ENCODE results near the gene AEBP1. TPM values are rescaled to one million over a fixed set of nuclear protein-coding genes. Genes with fewer than 3 reads are reported as not detected.

Gene AEBP1
- total and polyA plus RNA-seq, 2 of the 4 experiments (the other 2 are of a cell fraction) = 1.1 to 5.7 TPM

DNA sequence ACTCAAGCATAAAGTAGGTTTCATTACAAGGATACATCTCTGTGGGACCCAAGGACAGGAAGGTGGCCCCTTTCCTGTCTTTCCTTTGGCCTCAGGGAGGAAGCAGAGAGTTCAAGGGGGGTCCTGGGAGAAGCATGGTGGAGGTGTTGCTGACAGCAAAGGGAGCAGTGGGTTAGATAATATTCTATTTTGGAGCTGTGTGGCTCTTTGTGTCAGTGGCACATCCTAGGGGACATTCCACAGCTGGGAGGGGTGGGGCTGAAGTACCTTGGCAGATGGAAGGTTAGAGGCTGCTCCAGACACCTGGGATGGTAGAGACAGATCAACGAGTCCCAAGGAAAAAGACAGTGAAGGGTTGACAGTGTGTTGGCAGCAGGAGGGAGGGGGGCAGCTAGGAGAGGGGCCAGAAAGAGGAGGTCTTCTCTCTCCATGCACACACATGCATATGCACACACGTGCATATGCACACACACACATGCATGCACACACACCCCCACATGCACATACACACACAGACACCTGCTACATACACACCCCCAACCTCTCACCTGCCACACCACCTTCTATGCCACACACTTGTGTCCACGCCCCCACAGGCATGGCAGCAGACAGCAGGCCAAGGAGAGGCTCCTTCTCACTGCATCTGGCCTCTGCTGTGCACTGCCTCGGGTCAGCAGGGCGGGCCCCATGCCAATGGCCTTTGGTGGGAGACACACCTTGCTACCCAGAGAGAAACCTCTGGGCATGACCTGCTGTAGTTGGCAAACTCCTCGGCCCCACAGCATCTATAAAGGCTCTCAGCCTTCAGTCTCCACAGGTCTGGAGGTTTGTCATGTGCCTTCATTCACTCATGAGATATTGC is 24.8 kb downstream of the AEBP1 start:
- no peak overlapping the region for H3K56ac ChIP-seq (ENCODE audit: extremely low read depth, insufficient read depth, low read length)
- no peak overlapping the region for H2BK20ac ChIP-seq (ENCODE audit: low read depth, low read length)
- no peak overlapping the region for H3K23ac ChIP-seq (ENCODE audit: low read depth, low read length)
- peaks cover 0 to 2% of the 10 kb centered on the region in 2 experiments; a peak in 1 of 4 replicates for H3K79me1 ChIP-seq (ENCODE audit: low read depth in 1 of 2, low read length in 2 of 2)
- 58% methylated on average over 3 of the region's 6 CpGs; no CpG with 5 or more reads in 1 of the 2 experiments for WGBS, 2 experiments (ENCODE audit: extremely low coverage in 2 of 2, insufficient read length in 1 of 2)
- no peaks in the 10 kb centered on the region for H3K27me3 ChIP-seq (ENCODE audit: control insufficient read depth, insufficient read depth, low read length)
- no peak overlapping the region for H3K9ac ChIP-seq (ENCODE audit: low read depth, low read length)
- in situ Hi-C loops (cut with MboI; ENCODE audit: low sequenced_read_pairs) = loop anchor here (10.0 kb wide), 1 partner anchor 66 kb away; no protein-coding TSS in a partner anchor
- no peak for ATAC-seq (ENCODE audit: low read depth)
- no peak overlapping the region for H3K4me3 ChIP-seq (ENCODE audit: insufficient read depth, low read depth, low read length)
- peaks cover 4% of the 10 kb centered on the region for H3K9me3 ChIP-seq (ENCODE audit: control insufficient read depth, insufficient read depth, low read length)
- dilution Hi-C loops (cut with HindIII; ENCODE audit: low sequenced_read_pairs, unreplicated experiment) = no loop called here
- H3K4ac ChIP-seq (ENCODE audit: low read depth, low read length) = no peak overlapping the region
- BruUV-seq (replicated peaks) = no TSS peak
- no peak overlapping the region for H2BK120ac ChIP-seq (ENCODE audit: low read depth, low read length)
- peaks cover 10% of the 10 kb centered on the region for H3K4me1 ChIP-seq (ENCODE audit: control insufficient read depth, insufficient read depth, low read length)
- H2AFZ ChIP-seq (replicated peaks; ENCODE audit: low read length, poor library complexity) = peak overlapping the region; percentile 5
- H3K36me3 ChIP-seq (ENCODE audit: control insufficient read depth, insufficient read depth, low read length) = no peaks in the 10 kb centered on the region
- no peak overlapping the region for H2BK15ac ChIP-seq (ENCODE audit: low read depth, low read length)
- no peak overlapping the region for H4K8ac ChIP-seq (ENCODE audit: low read depth in 2 of 2, low read length in 2 of 2)
- H3K4me2 ChIP-seq (ENCODE audit: low read depth, low read length) = no peak overlapping the region
- intact Hi-C loops (cut with micrococcal nuclease) = no loop called here
- peaks cover 3% of the 10 kb centered on the region; the same call in 1 of the 2 replicates for H3K9me1 ChIP-seq (ENCODE audit: insufficient read depth, low read length)
- DNase-seq = no peak
- POLR2A ChIA-PET (ENCODE audit: unreplicated experiment) = no interaction called here
- no peak overlapping the region for H4K91ac ChIP-seq (ENCODE audit: insufficient read depth, low read depth, low read length)
- CTCF ChIA-PET = no interaction called here
- no peak overlapping the region for H2AK9ac ChIP-seq (replicated peaks; ENCODE audit: low read depth, low read length, poor library complexity)
- no peaks in the 10 kb centered on the region for H4K20me1 ChIP-seq (ENCODE audit: insufficient read depth, low read length)
- no peak overlapping the region for H3K18ac ChIP-seq (ENCODE audit: low read depth, low read length)
- no peak overlapping the region for H4K5ac ChIP-seq (ENCODE audit: low read depth, low read length)
- H2AK5ac ChIP-seq (ENCODE audit: low read depth, low read length) = no peak overlapping the region
- no peak overlapping the region for H3K27ac ChIP-seq (ENCODE audit: insufficient read depth, low read length)
- H2BK5ac ChIP-seq (ENCODE audit: low read depth, low read length, poor library complexity, severe bottlenecking) = no peak overlapping the region
- H3K14ac ChIP-seq (replicated peaks; ENCODE audit: low read depth, low read length) = no peak overlapping the region
- TF ChIP-seq MAFK (IDR thresholded peaks at IDR 0.05; ENCODE audit: low read depth, low read length) (no peak), NFE2L2 (IDR thresholded peaks at IDR 0.05; ENCODE audit: low read depth, low read length) (no peak), MXI1 (IDR thresholded peaks at IDR 0.05; ENCODE audit: borderline replicate concordance, low read depth, low read length) (no peak), SMC3 (IDR thresholded peaks at IDR 0.05; ENCODE audit: low read depth, low read length) (no peak), RFX5 (IDR thresholded peaks at IDR 0.05; ENCODE audit: low read depth, low read length) (no peak), BHLHE40 (IDR thresholded peaks at IDR 0.05; ENCODE audit: low read depth, low read length) (no peak), CHD1 (IDR thresholded peaks at IDR 0.05; ENCODE audit: low read depth, low read length) (no peak), RCOR1 (IDR thresholded peaks at IDR 0.05; ENCODE audit: insufficient replicate concordance, low read length) (no peak), MAZ (IDR thresholded peaks at IDR 0.05; ENCODE audit: borderline replicate concordance, low read depth, low read length) (no peak), CEBPB (IDR thresholded peaks at IDR 0.05; ENCODE audit: low read depth, low read length) (no peak), RAD21 (IDR thresholded peaks at IDR 0.05; ENCODE audit: low read length) (no peak), POLR2A (IDR thresholded peaks at IDR 0.05; ENCODE audit: low read depth, low read length) (no peak), FOS (IDR thresholded peaks at IDR 0.05; ENCODE audit: low read depth, low read length) (no peak)
- TF ChIP-seq, protein P1, sequence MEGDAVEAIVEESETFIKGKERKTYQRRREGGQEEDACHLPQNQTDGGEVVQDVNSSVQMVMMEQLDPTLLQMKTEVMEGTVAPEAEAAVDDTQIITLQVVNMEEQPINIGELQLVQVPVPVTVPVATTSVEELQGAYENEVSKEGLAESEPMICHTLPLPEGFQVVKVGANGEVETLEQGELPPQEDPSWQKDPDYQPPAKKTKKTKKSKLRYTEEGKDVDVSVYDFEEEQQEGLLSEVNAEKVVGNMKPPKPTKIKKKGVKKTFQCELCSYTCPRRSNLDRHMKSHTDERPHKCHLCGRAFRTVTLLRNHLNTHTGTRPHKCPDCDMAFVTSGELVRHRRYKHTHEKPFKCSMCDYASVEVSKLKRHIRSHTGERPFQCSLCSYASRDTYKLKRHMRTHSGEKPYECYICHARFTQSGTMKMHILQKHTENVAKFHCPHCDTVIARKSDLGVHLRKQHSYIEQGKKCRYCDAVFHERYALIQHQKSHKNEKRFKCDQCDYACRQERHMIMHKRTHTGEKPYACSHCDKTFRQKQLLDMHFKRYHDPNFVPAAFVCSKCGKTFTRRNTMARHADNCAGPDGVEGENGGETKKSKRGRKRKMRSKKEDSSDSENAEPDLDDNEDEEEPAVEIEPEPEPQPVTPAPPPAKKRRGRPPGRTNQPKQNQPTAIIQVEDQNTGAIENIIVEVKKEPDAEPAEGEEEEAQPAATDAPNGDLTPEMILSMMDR (conservative IDR thresholded peaks at IDR 0.05; ENCODE audit: low read depth, low read length) = no peak
- TF ChIP-seq, protein P2, sequence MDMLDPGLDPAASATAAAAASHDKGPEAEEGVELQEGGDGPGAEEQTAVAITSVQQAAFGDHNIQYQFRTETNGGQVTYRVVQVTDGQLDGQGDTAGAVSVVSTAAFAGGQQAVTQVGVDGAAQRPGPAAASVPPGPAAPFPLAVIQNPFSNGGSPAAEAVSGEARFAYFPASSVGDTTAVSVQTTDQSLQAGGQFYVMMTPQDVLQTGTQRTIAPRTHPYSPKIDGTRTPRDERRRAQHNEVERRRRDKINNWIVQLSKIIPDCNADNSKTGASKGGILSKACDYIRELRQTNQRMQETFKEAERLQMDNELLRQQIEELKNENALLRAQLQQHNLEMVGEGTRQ (IDR thresholded peaks at IDR 0.05; ENCODE audit: low read depth, low read length) = no peak
